ENCODE results near the gene DNM1.

DNA sequence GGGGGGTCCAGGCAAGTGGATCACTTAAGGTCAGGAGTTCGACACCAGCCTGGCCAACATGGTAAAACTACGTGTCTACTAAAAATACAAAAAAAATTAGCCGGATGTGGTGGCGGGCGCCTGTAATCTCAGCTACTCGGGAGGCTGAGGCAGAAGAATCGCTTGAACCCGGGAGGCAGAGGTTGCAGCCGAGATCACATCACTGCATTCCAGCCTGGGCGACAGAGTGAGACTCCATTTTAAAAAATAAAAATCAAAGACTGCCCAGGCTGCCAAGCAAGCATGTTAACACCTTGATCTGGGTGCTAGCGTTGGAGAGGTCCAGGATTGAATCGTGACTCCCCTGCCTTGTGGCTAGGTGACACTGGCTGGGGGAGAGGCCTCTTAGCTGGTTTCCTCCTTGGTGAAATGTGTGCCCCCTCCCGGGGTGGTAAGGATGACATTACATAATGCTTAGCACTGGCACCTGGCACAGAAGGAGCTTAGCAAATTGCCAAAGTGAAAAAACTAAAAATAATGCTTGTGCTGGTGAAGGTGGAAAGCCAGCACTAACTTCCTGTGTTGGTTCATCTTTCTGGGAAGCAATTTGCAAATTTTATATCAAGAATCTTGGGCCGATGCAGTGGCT lies 9.6 kb upstream of the DNM1 start:
- TF ChIP-seq POLR2AphosphoS5 (IDR thresholded peaks at IDR 0.05; ENCODE audit: borderline replicate concordance, low read depth, low read length): no peak
- TF ChIP-seq EZH2 (IDR thresholded peaks at IDR 0.05): no peak
